Panc1 (cell line): Measurements from ENCODE around the gene TDRD15. TPM values are rescaled to one million over a fixed set of nuclear protein-coding genes. Genes with fewer than 3 reads are reported as not detected.

Experiments
- ATAC-seq: fragments of 200-7000 bp; cut with Tn5 transposase; 2 replicates; pipeline ENCODE4 v1.9.1; 2020; ENCODE audit warnings: mild to moderate bottlenecking, moderate library complexity
- BruUV-seq: library from RNA; stranded (reverse); fragments of 400-500 nt; replicated peaks from 2 replicates; lab custom pipeline; 2021; lab: Mats Ljungman, UMichigan
- CTCF ChIA-PET: fragments of 300-600 bp; sonication (Branson Sonifier 250); formaldehyde crosslinking; loops from one replicate; lab custom pipeline; 2022; ENCODE audit warnings: antibody characterized with exemption; lab: Charles Lee
- POLR2A ChIA-PET: fragments of 300-600 bp; sonication (Branson Sonifier 250); formaldehyde crosslinking; loops from one replicate; lab custom pipeline; 2022; ENCODE audit warnings: antibody characterized with exemption; lab: Charles Lee
- DNase-seq: peaks from one replicate; pipeline ENCODE4 v3.0.0-alpha.2; 2010; ENCODE audit warnings: low read depth, low spot score
- H3K27ac ChIP-seq: 2 replicates; pipeline ENCODE4 v1.5.1; 2011; ENCODE audit warnings: mild to moderate bottlenecking, low read length, inconsistent platforms
- H3K27me3 ChIP-seq: fragments of 200-500 bp; sonication (Bioruptor generic); 2 replicates; pipeline ENCODE4 v1.6.0; 2014; ENCODE audit warnings: low read length, inconsistent platforms; ENCODE audit not compliant: control insufficient read depth, insufficient read depth
- H3K36me3 ChIP-seq: fragments of 200-500 bp; sonication (Bioruptor generic); 2 replicates; pipeline ENCODE4 v1.5.1; 2014; ENCODE audit warnings: inconsistent platforms, mild to moderate bottlenecking, low read length, moderate library complexity; ENCODE audit not compliant: control insufficient read depth, insufficient read depth
- H3K4me1 ChIP-seq: 2 replicates; pipeline ENCODE4 v1.5.1; 2011; ENCODE audit warnings: inconsistent platforms, mild to moderate bottlenecking, low read length, moderate library complexity; ENCODE audit not compliant: control insufficient read depth, insufficient read depth
- H3K4me3 ChIP-seq, 2 experiments: 2 replicates each; pipeline ENCODE4 v1.5.1; 2011 to 2012; ENCODE audit warnings: low read depth in 2 of 2, low read length in 2 of 2, mild to moderate bottlenecking in 2 of 2, inconsistent platforms in 1 of 2, moderate library complexity in 1 of 2
- H3K9me3 ChIP-seq: fragments of 200-500 bp; sonication (Bioruptor generic); 2 replicates; pipeline ENCODE4 v1.5.1; 2014; ENCODE audit warnings: low read depth, mild to moderate bottlenecking, inconsistent platforms, low read length, moderate library complexity; ENCODE audit not compliant: control insufficient read depth, insufficient read depth
- POLR2AphosphoS5 ChIP-seq: IDR thresholded peaks from 2 replicates; pipeline ENCODE4 v1.6.1; 2012; ENCODE audit warnings: mild to moderate bottlenecking, low read depth, low read length, moderate library complexity
- SIN3A ChIP-seq: IDR thresholded peaks from 2 replicates; pipeline ENCODE4 v1.6.1; 2012; ENCODE audit warnings: low read depth, mild to moderate bottlenecking, low read length, moderate library complexity, borderline replicate concordance; ENCODE audit not compliant: insufficient read depth
- TCF7L2 ChIP-seq: IDR thresholded peaks from 2 replicates; pipeline ENCODE4 v1.6.1; 2011; ENCODE audit warnings: mild to moderate bottlenecking, low read depth, low read length, inconsistent platforms
- in situ Hi-C: cut with HindIII; loops from 2 replicates; pipeline ENCODE4 v1.10.0; 2016; ENCODE audit warnings: low sequenced_read_pairs, low pct_unique_long_range_greater_than_20kb
- intact Hi-C: fragments of 100-400 bp; cut with micrococcal nuclease; formaldehyde crosslinking; loops from one replicate; pipeline ENCODE4 v1.10.0; 2022; ENCODE audit not compliant: unreplicated experiment
- total RNA-seq: library from RNA; stranded (reverse); gene quantifications from one replicate; pipeline ENCODE4 v1.2.1, GENCODE V29; 2021; ENCODE audit not compliant: unreplicated experiment
- TF ChIP-seq, protein P1 (sequence below): fragments of 450-650 bp; IDR thresholded peaks from 2 replicates; pipeline ENCODE4 v1.5.1; 2017; ENCODE audit warnings: mild to moderate bottlenecking
- TF ChIP-seq, protein P2 (sequence below), 2 experiments: IDR thresholded peaks; 2 replicates each; pipeline ENCODE4 v1.6.1; 2011 to 2012; ENCODE audit warnings: low read depth in 2 of 2, control low read depth in 1 of 2, low read length in 1 of 2, mild to moderate bottlenecking in 1 of 2, moderate library complexity in 1 of 2; ENCODE audit not compliant: insufficient read depth in 1 of 2

Gene TDRD15
- total RNA-seq, 1 experiment from 2014 or later: not detected

DNA sequence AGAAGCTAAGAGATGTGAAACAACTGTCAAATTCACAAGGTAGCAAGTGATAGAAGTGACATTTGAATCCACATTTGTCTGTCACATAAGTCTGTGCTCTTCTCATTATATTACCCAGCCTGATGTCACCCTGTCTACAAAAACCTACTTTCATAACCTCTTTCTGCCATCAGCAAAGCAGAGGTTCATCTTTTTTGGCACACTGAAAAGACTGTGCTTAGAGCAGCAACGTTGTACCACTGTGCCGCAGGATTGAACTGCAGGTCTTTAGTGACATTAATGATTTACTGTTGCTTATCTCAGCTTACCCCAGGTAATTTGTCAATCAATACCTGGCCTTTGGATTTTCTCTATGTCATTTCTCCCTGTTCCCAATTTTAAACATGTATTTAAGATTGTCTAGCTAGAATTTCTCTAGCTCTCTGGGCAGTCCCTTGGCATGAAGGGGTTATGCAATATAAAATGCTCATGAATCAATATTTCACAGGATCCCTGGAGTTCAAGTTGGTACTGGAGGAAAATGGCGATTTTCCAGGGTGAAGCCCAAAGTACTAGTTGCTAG is 31.4 kb upstream of the TDRD15 start:
- no peak for ATAC-seq

DNA sequence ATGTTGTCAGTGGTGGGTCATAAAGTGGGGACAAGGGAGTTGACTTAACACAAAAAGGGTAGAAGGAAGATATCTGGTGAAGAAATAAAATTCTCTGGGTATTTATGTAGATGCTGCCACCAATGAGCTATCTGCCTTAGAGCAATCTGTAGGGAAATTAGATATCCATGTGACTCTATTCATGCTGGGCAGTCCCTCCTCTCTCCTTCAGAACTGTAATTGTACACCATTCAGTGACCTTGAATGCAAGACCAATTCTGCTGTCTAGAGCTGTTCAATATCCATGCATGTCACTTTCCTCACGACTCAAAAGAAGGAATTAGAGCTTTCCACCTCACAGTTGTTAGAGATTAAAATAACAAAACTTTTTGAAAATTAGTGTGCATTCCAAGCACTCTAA is 28.6 kb upstream of the TDRD15 start:
- ATAC-seq: no peak
- ChIA-PET CTCF (no interaction called here), POLR2A (no interaction called here)
- Histone ChIP-seq H3K27ac (no peak overlapping the region), H3K27me3 (peaks cover 4% of the 10 kb centered on the region; the same call in 1 of the 2 replicates), H3K36me3 (no peaks in the 10 kb centered on the region), H3K9me3 (no peaks in the 10 kb centered on the region), H3K4me3 (no peak overlapping the region), H3K4me1 (no peaks in the 10 kb centered on the region)
- BruUV-seq: no TSS peak
- DNase-seq: no peak
- TF ChIP-seq TCF7L2 (no peak), SIN3A (no peak), POLR2AphosphoS5 (no peak)
- TF ChIP-seq, protein P1, sequence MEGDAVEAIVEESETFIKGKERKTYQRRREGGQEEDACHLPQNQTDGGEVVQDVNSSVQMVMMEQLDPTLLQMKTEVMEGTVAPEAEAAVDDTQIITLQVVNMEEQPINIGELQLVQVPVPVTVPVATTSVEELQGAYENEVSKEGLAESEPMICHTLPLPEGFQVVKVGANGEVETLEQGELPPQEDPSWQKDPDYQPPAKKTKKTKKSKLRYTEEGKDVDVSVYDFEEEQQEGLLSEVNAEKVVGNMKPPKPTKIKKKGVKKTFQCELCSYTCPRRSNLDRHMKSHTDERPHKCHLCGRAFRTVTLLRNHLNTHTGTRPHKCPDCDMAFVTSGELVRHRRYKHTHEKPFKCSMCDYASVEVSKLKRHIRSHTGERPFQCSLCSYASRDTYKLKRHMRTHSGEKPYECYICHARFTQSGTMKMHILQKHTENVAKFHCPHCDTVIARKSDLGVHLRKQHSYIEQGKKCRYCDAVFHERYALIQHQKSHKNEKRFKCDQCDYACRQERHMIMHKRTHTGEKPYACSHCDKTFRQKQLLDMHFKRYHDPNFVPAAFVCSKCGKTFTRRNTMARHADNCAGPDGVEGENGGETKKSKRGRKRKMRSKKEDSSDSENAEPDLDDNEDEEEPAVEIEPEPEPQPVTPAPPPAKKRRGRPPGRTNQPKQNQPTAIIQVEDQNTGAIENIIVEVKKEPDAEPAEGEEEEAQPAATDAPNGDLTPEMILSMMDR: no peak
- TF ChIP-seq, protein P2, sequence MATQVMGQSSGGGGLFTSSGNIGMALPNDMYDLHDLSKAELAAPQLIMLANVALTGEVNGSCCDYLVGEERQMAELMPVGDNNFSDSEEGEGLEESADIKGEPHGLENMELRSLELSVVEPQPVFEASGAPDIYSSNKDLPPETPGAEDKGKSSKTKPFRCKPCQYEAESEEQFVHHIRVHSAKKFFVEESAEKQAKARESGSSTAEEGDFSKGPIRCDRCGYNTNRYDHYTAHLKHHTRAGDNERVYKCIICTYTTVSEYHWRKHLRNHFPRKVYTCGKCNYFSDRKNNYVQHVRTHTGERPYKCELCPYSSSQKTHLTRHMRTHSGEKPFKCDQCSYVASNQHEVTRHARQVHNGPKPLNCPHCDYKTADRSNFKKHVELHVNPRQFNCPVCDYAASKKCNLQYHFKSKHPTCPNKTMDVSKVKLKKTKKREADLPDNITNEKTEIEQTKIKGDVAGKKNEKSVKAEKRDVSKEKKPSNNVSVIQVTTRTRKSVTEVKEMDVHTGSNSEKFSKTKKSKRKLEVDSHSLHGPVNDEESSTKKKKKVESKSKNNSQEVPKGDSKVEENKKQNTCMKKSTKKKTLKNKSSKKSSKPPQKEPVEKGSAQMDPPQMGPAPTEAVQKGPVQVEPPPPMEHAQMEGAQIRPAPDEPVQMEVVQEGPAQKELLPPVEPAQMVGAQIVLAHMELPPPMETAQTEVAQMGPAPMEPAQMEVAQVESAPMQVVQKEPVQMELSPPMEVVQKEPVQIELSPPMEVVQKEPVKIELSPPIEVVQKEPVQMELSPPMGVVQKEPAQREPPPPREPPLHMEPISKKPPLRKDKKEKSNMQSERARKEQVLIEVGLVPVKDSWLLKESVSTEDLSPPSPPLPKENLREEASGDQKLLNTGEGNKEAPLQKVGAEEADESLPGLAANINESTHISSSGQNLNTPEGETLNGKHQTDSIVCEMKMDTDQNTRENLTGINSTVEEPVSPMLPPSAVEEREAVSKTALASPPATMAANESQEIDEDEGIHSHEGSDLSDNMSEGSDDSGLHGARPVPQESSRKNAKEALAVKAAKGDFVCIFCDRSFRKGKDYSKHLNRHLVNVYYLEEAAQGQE (IDR thresholded peaks at IDR 0.05; ENCODE audit: insufficient read depth in 1 of 2, low read depth in 2 of 2, low read length in 1 of 2): no peak
- in situ Hi-C loops (no loop called here), intact Hi-C loops (no loop called here)

More for the DNA sequence above, 31.4 kb upstream of the TDRD15 start:
- TF ChIP-seq POLR2AphosphoS5 (no peak), SIN3A (no peak)
- no peaks in the 10 kb centered on the region for H3K9me3 ChIP-seq
- BruUV-seq: no TSS peak
- intact Hi-C loops: no loop called here
- in situ Hi-C loops: no loop called here
- POLR2A ChIA-PET: no interaction called here
- H3K4me1 ChIP-seq: no peaks in the 10 kb centered on the region
- DNase-seq: no peak
- H3K4me3 ChIP-seq: no peak overlapping the region
- CTCF ChIA-PET: no interaction called here
- peaks cover 4% of the 10 kb centered on the region; the same call in 1 of the 2 replicates for H3K27me3 ChIP-seq
- H3K36me3 ChIP-seq: no peaks in the 10 kb centered on the region
- H3K27ac ChIP-seq: no peak overlapping the region

DNA sequence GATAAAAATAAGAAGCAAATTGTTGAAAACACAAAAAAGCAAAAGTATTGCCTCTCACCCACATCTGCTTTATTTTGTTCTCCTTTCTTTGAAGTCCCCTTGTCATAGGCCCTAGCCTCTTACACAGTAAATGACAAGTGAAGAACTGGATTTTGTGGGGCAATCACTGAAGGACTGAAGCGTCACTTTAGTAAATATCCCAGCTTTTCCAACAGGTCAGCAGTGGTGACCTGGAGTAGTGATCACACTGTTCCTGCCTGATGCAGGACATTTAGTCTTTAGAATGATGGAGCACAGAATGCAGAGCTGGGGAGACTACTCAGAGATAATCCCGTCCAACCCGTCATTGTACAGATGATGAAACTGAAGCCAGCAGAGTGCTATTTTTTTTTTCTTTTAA is 28.1 kb upstream of the TDRD15 start:
- CTCF ChIA-PET: no interaction called here
- intact Hi-C loops: no loop called here

More for the DNA sequence above, 28.1 kb upstream of the TDRD15 start:
- H3K36me3 ChIP-seq: no peaks in the 10 kb centered on the region
- POLR2A ChIA-PET: no interaction called here
- TF ChIP-seq SIN3A (no peak), POLR2AphosphoS5 (no peak), TCF7L2 (no peak)
- TF ChIP-seq, protein P1: no peak
- TF ChIP-seq, protein P2 (IDR thresholded peaks at IDR 0.05; ENCODE audit: insufficient read depth in 1 of 2, low read depth in 2 of 2, low read length in 1 of 2): no peak
- no peaks in the 10 kb centered on the region for H3K4me1 ChIP-seq
- DNase-seq: no peak
- H3K27me3 ChIP-seq: peaks cover 4% of the 10 kb centered on the region; the same call in 1 of the 2 replicates
- ATAC-seq: no peak
- H3K9me3 ChIP-seq: no peaks in the 10 kb centered on the region
- no TSS peak for BruUV-seq
- no peak overlapping the region for H3K27ac ChIP-seq
- H3K4me3 ChIP-seq: no peak overlapping the region
- in situ Hi-C loops: no loop called here
